Upper lobe of left lung (tissue), 4 donors: ENCODE results near the gene KLRC2.

Experiments used
- EP300 ChIP-seq, 4 donors: sonication (generic); formaldehyde crosslinking; IDR thresholded peaks; one replicate each; pipeline ENCODE4 v1.5.1; 2017; ENCODE audit warnings: antibody characterized with exemption in 4 of 4, control low read depth in 2 of 4
- POLR2A ChIP-seq, 4 donors: fragments of 450-650 bp; IDR thresholded peaks; one replicate each; pipeline ENCODE4 v1.5.1; 2016 to 2017; ENCODE audit warnings: antibody characterized with exemption in 4 of 4, mild to moderate bottlenecking in 2 of 4
- POLR2AphosphoS5 ChIP-seq, 2 donors: sonication (generic); formaldehyde crosslinking; IDR thresholded peaks; one replicate each; pipeline ENCODE4 v1.5.1; 2017; ENCODE audit warnings: antibody characterized with exemption in 2 of 2
- TF ChIP-seq, protein P1 (sequence below), 6 experiments: fragments of 450-650 bp in 4 of 6; fragments of 200-600 bp in 2 of 6; sonication (generic) in 2 of 6; IDR thresholded peaks; one replicate each; pipeline ENCODE4 v1.5.1; 2016 to 2019; ENCODE audit warnings: antibody characterized with exemption in 6 of 6

- TF ChIP-seq, protein P1, sequence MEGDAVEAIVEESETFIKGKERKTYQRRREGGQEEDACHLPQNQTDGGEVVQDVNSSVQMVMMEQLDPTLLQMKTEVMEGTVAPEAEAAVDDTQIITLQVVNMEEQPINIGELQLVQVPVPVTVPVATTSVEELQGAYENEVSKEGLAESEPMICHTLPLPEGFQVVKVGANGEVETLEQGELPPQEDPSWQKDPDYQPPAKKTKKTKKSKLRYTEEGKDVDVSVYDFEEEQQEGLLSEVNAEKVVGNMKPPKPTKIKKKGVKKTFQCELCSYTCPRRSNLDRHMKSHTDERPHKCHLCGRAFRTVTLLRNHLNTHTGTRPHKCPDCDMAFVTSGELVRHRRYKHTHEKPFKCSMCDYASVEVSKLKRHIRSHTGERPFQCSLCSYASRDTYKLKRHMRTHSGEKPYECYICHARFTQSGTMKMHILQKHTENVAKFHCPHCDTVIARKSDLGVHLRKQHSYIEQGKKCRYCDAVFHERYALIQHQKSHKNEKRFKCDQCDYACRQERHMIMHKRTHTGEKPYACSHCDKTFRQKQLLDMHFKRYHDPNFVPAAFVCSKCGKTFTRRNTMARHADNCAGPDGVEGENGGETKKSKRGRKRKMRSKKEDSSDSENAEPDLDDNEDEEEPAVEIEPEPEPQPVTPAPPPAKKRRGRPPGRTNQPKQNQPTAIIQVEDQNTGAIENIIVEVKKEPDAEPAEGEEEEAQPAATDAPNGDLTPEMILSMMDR (IDR thresholded peaks at IDR 0.05) = no peak
- TF ChIP-seq POLR2A (IDR thresholded peaks at IDR 0.05) (no peak), POLR2AphosphoS5 (IDR thresholded peaks at IDR 0.05) (no peak), EP300 (IDR thresholded peaks at IDR 0.05) (no peak)
Measured at GRCh38 chr12:10469701-10470100, 33.9 kb upstream of the KLRC2 start.
